Astrocyte of the spinal cord (primary cell): ENCODE data around the gene IL27RA.
"Not testable (repeated sequence)": the region's sequence is repeated elsewhere in the genome, so short reads cannot be mapped to it uniquely, and the experiment has no call there.

Source experiments
- DNase-seq: peaks from one replicate; pipeline ENCODE4 v3.0.0; 2011; ENCODE audit warnings: low read depth, low spot score
- H3K4me3 ChIP-seq: 2 replicates; pipeline ENCODE4 v1.5.1; 2011; ENCODE audit warnings: low read depth, mild to moderate bottlenecking, low read length, moderate library complexity
- in situ Hi-C: cut with HindIII; loops from 2 replicates; pipeline ENCODE4 v1.10.0; 2017; ENCODE audit warnings: low sequenced_read_pairs
- TF ChIP-seq, protein P1 (sequence below): IDR thresholded peaks from 2 replicates; pipeline ENCODE4 v1.5.1; 2012; ENCODE audit warnings: low read depth, mild to moderate bottlenecking, low read length, inconsistent platforms

IL27RA gene

DNA sequence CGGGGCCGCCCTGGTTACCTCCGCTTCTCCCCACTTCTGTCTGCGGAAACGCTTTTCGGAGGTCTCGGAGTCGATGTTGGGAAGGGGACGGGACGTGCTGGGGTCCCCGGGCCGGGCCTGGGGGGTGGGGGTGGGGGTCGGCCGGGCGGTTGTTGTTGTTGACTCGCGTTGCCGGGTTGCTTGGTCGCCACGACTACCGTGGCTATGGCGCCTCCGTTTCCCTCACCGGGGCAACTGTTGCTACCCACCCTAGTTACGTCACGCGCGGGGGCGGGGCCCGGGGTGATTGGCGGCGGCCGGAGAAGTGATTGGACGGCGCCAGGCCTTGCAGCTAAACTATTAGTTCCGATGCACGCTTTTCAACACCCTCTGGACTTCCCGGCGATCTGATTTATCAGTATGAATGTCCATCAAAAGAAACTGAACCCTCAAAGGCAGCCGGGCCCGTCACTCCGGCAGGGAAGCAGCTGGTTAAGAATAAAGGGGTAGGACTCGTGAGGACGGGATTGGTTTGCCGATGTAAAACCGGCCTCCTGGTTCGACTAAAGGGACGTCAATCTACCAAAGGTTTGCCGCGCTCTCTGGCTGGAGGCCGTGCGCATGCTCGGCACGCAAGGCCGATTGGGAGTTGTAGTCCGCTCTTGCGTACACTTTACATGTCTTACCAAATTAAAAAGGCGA lies 25.3 kb upstream of the IL27RA start, which contains the start of gene RFX1:
Gene RFX1, minus strand, starts transcription at position 236 of the 681 bp plus-strand sequence. CDS start 12,477 bp downstream, outside the sequence.
- TF ChIP-seq, protein P1, sequence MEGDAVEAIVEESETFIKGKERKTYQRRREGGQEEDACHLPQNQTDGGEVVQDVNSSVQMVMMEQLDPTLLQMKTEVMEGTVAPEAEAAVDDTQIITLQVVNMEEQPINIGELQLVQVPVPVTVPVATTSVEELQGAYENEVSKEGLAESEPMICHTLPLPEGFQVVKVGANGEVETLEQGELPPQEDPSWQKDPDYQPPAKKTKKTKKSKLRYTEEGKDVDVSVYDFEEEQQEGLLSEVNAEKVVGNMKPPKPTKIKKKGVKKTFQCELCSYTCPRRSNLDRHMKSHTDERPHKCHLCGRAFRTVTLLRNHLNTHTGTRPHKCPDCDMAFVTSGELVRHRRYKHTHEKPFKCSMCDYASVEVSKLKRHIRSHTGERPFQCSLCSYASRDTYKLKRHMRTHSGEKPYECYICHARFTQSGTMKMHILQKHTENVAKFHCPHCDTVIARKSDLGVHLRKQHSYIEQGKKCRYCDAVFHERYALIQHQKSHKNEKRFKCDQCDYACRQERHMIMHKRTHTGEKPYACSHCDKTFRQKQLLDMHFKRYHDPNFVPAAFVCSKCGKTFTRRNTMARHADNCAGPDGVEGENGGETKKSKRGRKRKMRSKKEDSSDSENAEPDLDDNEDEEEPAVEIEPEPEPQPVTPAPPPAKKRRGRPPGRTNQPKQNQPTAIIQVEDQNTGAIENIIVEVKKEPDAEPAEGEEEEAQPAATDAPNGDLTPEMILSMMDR, result no peak
- peak; percentile 100 for DNase-seq
- H3K4me3 ChIP-seq, result peak within 1 kb of the TSS; percentile 75
- in situ Hi-C loops, result no loop called here

DNA sequence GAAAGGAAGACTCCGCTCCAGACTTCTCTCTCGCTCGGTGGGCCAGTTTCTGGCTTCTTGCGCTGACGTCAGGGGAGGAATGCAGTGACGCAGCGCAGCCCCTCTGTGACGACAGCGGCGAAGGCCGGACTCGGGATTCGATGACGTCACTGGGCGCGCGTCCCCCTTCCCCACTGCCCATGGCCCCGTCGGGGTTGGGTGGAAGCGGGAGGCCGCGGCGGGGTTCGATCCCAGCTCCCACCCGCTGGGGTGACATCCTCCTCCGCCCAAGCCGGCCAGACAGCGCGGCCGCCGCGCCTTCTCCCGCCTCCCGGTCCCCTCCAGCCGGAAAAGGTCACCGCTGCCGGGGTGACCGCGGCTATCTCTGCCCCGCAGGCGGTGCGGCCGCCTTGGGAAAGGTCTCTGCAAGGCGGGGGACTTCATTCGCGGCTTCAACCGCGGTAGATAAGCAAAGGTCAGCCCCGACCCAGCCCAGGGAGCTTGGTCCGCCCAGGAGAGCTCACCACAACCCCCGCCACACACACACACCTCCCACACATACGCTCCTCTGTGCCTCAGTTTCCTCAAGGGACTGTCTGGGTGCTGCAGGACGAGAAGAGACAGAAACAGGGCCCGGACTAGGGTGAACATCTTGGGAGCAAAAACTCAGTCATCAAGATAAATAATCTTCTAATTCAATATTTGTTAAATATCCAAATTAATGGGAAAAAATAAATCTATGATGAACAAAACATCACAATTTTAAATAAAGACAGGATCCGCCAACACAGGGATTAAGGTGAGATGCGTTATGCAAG lies 24.6 kb upstream of the IL27RA start:
- H3K4me3 ChIP-seq, result peak overlapping the region; percentile 75
- in situ Hi-C loops, result no loop called here
- TF ChIP-seq, protein P1, result no peak
- DNase-seq, result no peak

DNA sequence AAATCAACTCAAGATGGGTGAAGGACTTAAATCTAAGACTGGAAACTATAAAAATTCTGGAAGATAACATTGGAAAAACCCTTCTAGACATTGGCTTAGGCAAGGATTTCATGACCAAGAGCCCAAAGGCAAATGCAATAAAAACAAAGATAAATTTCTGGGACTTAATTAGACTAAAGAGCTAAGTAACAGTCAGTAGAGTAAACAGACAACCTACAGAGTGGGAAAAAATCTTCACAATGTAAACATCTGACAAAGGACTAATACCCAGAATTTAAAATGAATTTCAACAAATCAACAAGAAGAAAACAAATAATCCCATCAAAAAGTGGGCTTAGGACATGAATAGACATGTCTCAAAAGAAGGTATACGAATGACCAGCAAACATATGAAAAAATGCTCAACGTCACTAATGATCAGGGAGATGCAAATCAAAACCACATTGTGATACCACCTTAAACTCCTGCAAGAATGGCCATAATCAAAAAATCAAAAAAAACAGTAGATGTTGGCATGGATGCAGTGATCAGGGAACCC lies 19.1 kb upstream of the IL27RA start:
- in situ Hi-C loops, result no loop called here
- DNase-seq, result no peak
- TF ChIP-seq, protein P1, result no peak
- H3K4me3 ChIP-seq, result no peak overlapping the region

DNA sequence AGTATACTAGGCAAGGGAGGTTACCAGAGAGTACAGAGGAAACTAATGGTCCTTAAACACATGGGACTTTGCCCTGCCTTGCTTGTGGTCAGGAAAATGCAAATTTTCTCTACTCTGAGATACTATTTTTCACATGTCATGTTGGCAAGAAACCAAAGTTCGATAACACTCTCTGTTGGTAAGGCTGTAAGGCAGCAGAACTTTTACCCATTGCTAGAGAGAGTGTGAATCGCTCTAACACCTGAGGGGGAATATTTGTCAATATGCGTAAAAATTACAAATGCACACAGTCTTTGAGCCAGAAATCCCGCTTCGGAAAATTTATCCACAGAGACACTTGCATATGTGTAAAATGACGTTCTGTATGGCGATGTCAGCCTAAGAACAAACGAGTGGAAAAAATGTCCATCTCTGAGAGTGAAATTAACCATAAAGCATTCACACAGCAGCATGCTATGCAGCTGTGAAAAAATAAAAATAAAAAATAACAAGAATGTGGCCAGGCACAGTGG lies 16.0 kb upstream of the IL27RA start:
- in situ Hi-C loops, result no loop called here
- TF ChIP-seq, protein P1, result no peak
- no peak for DNase-seq
- no peak overlapping the region for H3K4me3 ChIP-seq

DNA sequence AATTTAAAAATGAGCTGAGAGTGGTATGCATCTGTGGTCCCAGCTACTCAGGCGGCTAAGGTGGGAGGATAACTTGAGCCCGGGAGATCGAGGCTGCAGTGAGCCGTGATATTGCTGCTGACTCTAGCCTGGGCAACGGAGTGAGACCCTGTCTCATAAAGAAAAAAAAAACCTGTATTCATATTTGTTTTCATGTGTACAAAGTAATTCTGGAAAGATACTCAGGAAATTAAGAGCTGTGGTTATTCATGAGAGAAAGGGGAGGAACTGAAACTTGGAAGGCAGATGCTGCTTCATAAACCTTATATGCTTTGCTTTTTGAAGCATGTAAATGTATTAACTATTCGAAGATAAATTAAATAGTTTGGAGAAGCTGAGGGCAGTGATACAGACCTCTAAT lies 12.5 kb upstream of the IL27RA start:
- in situ Hi-C loops, result no loop called here
- no peak overlapping the region for H3K4me3 ChIP-seq
- TF ChIP-seq, protein P1, result no peak
- no peak for DNase-seq

DNA sequence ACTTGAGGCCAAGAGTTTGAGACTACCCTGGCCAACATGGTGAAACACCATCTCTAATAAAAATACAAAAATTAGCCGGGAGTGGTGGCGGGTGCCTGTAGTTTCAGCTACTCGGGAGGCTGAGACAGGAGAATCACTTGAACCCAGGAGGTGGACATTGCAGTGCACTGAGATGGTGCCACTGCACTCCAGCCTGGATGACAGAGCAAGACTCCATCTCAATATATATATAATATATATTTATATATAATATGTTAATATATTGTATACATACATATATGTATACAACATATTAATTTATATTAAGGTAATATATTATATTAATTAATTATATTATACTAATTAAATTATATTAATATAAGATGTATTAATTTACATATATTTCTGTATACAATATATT lies 11.8 kb upstream of the IL27RA start:
- in situ Hi-C loops, H3K4me3 ChIP-seq, DNase-seq: not testable (repeated sequence)
